GM20000 (cell line): Measurements from ENCODE around the gene RHD.

Experiments used
- DNase-seq: peaks from one replicate; pipeline ENCODE4 v3.0.0; 2012; ENCODE audit warnings: low spot score
- TF ChIP-seq, protein P1 (sequence below): IDR thresholded peaks from 2 replicates; pipeline ENCODE4 v1.5.1; 2012; ENCODE audit warnings: mild to moderate bottlenecking, control low read depth; ENCODE audit errors: extremely low read depth, missing control alignments

Gene RHD

DNA sequence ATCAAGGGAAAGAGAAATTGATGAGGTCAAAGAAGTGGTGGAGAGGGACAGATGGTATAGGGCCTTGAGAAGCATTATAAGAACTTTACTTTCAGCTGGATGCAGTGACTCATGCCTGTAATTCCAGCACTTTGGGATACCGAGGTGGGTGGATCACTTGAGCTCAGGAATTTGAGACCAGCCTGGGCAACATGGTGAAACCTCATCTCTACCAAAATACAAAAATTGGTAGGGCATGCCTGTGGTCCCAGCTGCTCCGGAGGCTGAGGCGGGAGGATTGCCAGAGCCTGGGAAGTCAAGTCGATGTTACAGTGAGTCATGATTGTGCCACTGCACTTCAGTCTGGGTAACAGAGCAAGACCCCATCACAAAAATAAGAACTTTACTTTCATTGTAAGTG lies 71.6 kb downstream of the RHD start:
- TF ChIP-seq, protein P1, sequence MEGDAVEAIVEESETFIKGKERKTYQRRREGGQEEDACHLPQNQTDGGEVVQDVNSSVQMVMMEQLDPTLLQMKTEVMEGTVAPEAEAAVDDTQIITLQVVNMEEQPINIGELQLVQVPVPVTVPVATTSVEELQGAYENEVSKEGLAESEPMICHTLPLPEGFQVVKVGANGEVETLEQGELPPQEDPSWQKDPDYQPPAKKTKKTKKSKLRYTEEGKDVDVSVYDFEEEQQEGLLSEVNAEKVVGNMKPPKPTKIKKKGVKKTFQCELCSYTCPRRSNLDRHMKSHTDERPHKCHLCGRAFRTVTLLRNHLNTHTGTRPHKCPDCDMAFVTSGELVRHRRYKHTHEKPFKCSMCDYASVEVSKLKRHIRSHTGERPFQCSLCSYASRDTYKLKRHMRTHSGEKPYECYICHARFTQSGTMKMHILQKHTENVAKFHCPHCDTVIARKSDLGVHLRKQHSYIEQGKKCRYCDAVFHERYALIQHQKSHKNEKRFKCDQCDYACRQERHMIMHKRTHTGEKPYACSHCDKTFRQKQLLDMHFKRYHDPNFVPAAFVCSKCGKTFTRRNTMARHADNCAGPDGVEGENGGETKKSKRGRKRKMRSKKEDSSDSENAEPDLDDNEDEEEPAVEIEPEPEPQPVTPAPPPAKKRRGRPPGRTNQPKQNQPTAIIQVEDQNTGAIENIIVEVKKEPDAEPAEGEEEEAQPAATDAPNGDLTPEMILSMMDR: no peak
- no peak for DNase-seq

DNA sequence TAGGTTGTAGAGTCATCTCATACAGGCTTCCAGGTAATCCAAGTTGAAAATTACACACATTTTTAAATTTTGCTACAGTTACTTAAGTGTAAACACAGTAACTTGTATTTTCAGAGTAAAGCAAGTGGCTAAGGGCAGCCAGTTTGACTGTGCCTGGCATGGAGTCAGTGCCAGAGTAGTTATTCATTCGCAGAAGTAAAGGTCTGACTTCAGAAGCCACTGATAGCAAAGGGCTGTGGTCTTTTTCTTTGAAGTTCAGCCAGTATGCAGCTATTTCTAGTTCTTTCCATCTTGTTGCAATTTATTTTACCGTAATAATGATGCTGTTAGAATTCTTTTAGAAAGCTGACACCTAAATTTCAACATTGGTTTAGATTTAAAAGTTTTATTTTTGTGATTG lies 75.2 kb downstream of the RHD start:
- TF ChIP-seq, protein P1: no peak
- DNase-seq: no peak

DNA sequence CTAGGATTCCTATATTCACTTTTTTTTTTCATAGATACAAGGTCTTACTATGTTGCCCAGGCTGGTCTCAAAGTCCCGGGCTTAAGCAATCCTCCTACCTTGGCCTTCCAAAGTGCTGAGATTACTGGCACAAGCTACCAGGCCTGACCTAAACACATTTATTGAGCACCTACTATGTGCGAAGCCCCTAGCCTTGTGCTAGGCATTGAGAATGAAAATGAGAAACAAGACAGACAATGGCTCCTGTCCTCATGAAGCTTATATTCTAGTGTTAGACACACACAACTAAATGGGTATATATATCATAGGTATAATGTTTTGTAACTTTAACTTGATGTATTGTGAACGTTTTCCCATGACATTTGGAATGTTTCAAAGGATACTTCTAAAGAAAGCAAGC lies 77.3 kb downstream of the RHD start:
- TF ChIP-seq, protein P1: no peak
- DNase-seq: no peak

DNA sequence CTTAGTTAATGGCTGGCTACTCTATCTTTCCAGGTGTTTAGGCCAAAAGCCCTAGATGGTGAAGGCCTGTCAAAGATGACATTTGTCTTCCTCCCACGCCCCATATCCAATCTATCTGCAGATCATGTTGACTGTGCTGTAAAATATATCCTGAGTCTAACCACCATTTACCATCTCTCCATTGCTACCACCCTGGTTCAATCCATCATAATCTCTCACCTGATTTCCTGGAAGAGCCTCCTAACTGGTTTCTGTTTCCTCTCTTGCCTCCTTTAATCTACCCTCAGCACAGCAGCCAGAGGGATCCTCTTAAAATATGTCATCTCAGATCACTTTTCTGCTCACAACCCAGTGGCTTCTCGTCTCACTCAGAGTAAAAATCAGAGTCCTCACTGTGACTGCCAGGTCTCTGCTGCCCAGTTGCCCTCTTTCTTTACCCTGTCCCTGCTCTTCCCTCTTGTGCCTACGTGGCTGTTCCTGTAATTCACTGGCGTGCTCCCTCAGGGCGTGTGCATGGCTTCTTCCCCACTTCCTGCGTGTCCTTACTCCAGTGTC lies 83.6 kb downstream of the RHD start:
- DNase-seq: no peak
- TF ChIP-seq, protein P1: no peak

DNA sequence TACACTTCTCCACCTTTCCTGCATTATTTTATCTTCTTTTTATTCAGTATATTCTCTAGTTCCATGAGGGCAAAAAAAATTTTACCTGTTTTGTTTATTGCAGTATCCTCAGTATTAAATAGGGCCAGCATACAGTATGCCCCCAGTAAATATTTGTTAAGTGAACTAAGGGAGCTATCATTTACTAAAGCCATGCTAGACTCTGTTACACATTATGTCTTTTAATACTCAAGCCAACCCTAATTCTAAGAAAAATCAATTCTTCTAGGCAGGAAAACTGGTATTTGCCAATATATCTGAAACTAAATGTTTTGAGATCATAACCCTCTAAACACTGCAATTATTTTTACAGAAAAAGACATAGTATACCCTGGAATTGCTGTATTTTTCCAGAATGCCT lies 84.1 kb downstream of the RHD start:
- no peak for DNase-seq
- TF ChIP-seq, protein P1: no peak

DNA sequence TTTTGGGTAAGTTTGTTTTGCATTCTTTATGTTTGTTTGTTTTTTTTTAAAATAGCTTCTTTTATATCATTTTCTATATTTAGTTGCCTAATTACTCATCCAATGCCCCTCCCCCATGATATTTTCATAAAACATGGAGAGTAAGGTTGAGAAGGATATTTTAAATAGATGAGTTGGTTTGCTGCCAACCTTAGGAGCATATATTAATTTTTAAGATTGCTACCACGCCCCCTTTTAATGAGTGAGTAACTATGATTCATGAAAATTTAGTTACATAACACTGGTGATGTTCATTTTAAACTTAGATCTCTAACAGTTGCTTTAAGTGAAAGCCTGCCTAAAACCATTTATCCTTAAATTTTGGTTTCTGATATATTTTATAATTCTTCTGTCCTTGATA lies 84.5 kb downstream of the RHD start:
- TF ChIP-seq, protein P1: no peak

DNA sequence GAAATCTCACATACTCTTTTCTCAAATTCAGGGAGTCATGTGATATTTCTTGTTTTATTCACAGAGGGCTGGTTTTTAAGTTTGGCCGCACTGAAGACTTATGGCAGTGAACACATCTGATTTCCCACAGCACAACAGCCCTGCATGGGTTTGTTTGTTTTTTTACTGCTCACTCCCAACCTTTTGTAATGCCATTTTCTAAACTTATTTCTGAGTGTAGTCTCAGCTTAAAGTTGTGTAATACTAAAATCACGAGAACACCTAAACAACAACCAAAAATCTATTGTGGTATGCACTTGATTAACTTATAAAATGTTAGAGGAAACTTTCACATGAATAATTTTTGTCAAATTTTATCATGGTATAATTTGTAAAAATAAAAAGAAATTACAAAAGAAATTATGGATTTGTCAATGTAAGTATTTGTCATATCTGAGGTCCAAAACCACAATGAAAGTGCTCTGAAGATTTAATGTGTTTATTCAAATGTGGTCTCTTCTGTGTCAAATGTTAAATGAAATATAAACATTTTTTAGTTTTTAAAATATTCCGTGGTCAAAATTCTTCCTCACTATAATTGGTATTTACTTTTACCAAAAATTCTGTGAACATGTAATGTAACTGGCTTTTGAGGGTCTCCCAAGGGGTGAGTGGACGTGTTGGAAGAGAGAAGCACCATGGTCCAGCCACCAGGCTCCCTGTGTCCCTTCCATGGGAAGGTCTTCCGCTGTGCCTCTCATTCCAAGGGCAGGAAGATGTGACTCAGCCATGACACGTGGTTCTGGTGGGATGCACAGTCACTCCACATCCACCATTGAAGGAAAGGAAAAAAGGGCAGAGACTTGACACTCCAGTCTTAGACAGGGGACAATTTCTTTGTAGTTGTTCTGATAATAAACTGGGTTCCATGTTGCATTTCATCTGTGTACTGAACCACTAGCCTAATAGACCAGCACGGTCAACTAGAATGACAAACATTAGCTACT lies 88.6 kb downstream of the RHD start:
- DNase-seq: no peak
- TF ChIP-seq, protein P1: no peak

More for the DNA sequence above, 84.5 kb downstream of the RHD start:
- no peak for DNase-seq
